Neural crest cell (in vitro differentiated cells): ENCODE data around the gene LCA5. TPM values are rescaled to one million over a fixed set of nuclear protein-coding genes. Genes with fewer than 3 reads are reported as not detected.

Experiments used
- DNase-seq: peaks from one replicate; pipeline ENCODE4 v3.0.0; 2021; ENCODE audit warnings: low read depth, mixed read lengths, low spot score
- H3K27ac Mint-ChIP-seq: one replicate; pipeline ENCODE4 v1.8.0; 2021; ENCODE audit warnings: mild to moderate bottlenecking, mixed read lengths; ENCODE audit not compliant: unreplicated experiment
- H3K27me3 Mint-ChIP-seq: 2 replicates; pipeline ENCODE4 v1.8.0; 2021; ENCODE audit warnings: low read depth, mild to moderate bottlenecking, mixed read lengths
- H3K36me3 Mint-ChIP-seq: 2 replicates; pipeline ENCODE4 v1.8.0; 2021; ENCODE audit warnings: low read depth, mild to moderate bottlenecking, mixed read lengths
- H3K4me1 Mint-ChIP-seq: 2 replicates; pipeline ENCODE4 v1.8.0; 2021; ENCODE audit warnings: mixed read lengths
- H3K4me3 Mint-ChIP-seq: one replicate; pipeline ENCODE4 v1.8.0; 2021; ENCODE audit warnings: mild to moderate bottlenecking, mixed read lengths
- H3K9me3 Mint-ChIP-seq: 2 replicates; pipeline ENCODE4 v1.8.0; 2021; ENCODE audit warnings: mixed read lengths
- CTCF ChIP-seq: fragments of 200-600 bp; sonication (generic); conservative IDR thresholded peaks from 2 replicates; pipeline ENCODE4 v1.5.0; 2021; ENCODE audit warnings: antibody characterized with exemption, mild to moderate bottlenecking
- total RNA-seq: library from RNA; stranded (reverse); gene quantifications from 2 replicates; pipeline ENCODE4 v1.2.1, GENCODE V29; 2021

Gene LCA5
- total RNA-seq, 1 donor from 2014 or later, result 4.6 TPM

- peak; percentile 65 for TF ChIP-seq CTCF
- peaks cover 6% of the 10 kb centered on the region for H3K36me3 Mint-ChIP-seq
- peak; percentile 52 for DNase-seq
- H3K4me3 Mint-ChIP-seq, result peak overlapping the region; percentile 67
- H3K27ac Mint-ChIP-seq, result peak overlapping the region; percentile 2
- no peaks in the 10 kb centered on the region for H3K27me3 Mint-ChIP-seq
- H3K4me1 Mint-ChIP-seq, result peaks cover 37% of the 10 kb centered on the region
- H3K9me3 Mint-ChIP-seq, result no peaks in the 10 kb centered on the region
These were observed 7.8 kb upstream of the LCA5 start for GRCh38 chr6:79544939-79545450.

GRCh38 chr6:79544299-79544927 is 7.2 kb upstream of the LCA5 start:
- no peaks in the 10 kb centered on the region for H3K27me3 Mint-ChIP-seq
- H3K27ac Mint-ChIP-seq, result peak overlapping the region; percentile 35
- peak overlapping the region; percentile 48 for H3K4me3 Mint-ChIP-seq
- peaks cover 37% of the 10 kb centered on the region for H3K4me1 Mint-ChIP-seq
- H3K36me3 Mint-ChIP-seq, result peaks cover 6% of the 10 kb centered on the region
- H3K9me3 Mint-ChIP-seq, result no peaks in the 10 kb centered on the region
- no peak for TF ChIP-seq CTCF
- no peak for DNase-seq

- Mint-ChIP-seq H3K36me3 (peaks cover 6% of the 10 kb centered on the region), H3K9me3 (no peaks in the 10 kb centered on the region), H3K27ac (peak overlapping the region; percentile 35), H3K4me3 (peak overlapping the region; percentile 48), H3K27me3 (no peaks in the 10 kb centered on the region), H3K4me1 (peaks cover 37% of the 10 kb centered on the region)
- DNase-seq, result no peak
- TF ChIP-seq CTCF, result no peak
These were observed 6.7 kb upstream of the LCA5 start for GRCh38 chr6:79543886-79544285.

- no peak for DNase-seq
- H3K9me3 Mint-ChIP-seq, result no peaks in the 10 kb centered on the region
- no peak overlapping the region for H3K27ac Mint-ChIP-seq
- no peaks in the 10 kb centered on the region for H3K27me3 Mint-ChIP-seq
- no peak overlapping the region for H3K4me3 Mint-ChIP-seq
- TF ChIP-seq CTCF, result no peak
- H3K4me1 Mint-ChIP-seq, result peaks cover 37% of the 10 kb centered on the region
- H3K36me3 Mint-ChIP-seq, result peaks cover 6% of the 10 kb centered on the region
These were observed 6.2 kb upstream of the LCA5 start for GRCh38 chr6:79543411-79543810.

- DNase-seq, result no peak
- Mint-ChIP-seq H3K4me1 (peaks cover 14% of the 10 kb centered on the region), H3K4me3 (no peak overlapping the region), H3K36me3 (no peaks in the 10 kb centered on the region), H3K27me3 (no peaks in the 10 kb centered on the region), H3K9me3 (no peaks in the 10 kb centered on the region), H3K27ac (no peak overlapping the region)
- TF ChIP-seq CTCF, result no peak
These were observed 1.1 kb upstream of the LCA5 start for GRCh38 chr6:79538106-79538971.
